ENCODE results near the gene SAV1.

DNA sequence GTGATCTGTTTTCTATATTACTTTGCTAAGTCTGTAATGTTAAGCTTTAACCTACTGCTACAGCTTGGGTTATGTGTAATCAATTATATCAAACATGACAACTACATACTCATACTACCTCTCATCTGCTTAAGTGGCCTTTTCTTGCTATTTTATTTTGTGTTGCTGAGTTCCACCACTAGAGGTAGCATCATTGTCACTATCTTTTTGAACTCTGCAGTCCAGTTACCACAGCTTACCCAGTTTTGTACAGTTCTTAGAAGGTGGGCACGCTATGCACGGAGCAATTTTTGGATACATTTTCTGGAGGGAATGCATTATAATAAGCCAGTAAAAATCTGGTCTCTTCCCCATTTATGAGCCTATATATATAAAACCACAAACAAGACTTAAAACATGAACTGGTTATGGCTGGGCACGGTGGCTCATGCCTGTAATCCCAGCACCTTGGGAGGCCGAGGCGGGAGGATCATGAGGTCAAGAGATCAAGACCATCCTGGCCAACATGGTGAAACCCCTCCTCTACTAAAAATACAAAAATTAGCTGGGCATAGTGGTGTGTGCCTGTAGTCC lies 48.5 kb downstream of the SAV1 start:
- TF ChIP-seq, protein P1, sequence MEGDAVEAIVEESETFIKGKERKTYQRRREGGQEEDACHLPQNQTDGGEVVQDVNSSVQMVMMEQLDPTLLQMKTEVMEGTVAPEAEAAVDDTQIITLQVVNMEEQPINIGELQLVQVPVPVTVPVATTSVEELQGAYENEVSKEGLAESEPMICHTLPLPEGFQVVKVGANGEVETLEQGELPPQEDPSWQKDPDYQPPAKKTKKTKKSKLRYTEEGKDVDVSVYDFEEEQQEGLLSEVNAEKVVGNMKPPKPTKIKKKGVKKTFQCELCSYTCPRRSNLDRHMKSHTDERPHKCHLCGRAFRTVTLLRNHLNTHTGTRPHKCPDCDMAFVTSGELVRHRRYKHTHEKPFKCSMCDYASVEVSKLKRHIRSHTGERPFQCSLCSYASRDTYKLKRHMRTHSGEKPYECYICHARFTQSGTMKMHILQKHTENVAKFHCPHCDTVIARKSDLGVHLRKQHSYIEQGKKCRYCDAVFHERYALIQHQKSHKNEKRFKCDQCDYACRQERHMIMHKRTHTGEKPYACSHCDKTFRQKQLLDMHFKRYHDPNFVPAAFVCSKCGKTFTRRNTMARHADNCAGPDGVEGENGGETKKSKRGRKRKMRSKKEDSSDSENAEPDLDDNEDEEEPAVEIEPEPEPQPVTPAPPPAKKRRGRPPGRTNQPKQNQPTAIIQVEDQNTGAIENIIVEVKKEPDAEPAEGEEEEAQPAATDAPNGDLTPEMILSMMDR (IDR thresholded peaks at IDR 0.05): peak in 3 of 4 experiments; percentile 32 to 50 (median 45)
- no peak for TF ChIP-seq POLR2A (IDR thresholded peaks at IDR 0.05)
- TF ChIP-seq POLR2AphosphoS5 (IDR thresholded peaks at IDR 0.05): no peak
- no peak for TF ChIP-seq EP300 (IDR thresholded peaks at IDR 0.05)

Measured in sigmoid colon (tissue), 4 donors.